Dermis microvascular lymphatic vessel endothelial cell (primary cell): ENCODE results near the gene GRIK4. TPM values are rescaled to one million over a fixed set of nuclear protein-coding genes. Genes with fewer than 3 reads are reported as not detected.
"Not testable (repeated sequence)": the region's sequence is repeated elsewhere in the genome, so short reads cannot be mapped to it uniquely, and the experiment has no call there.

Experiments
- DNase-seq, 2 donors: peaks; one replicate each; pipeline versions ENCODE4 v3.0.0 to v3.0.0-alpha.2; 2010; ENCODE audit warnings: low read depth in 2 of 2
- total RNA-seq: library from RNA; depleted of rRNA; stranded (reverse); fragments of >200 nt; gene quantifications from 2 replicates; pipeline ENCODE4 v1.2.1, GENCODE V29; 2014

Gene GRIK4
- total RNA-seq: under 0.01 TPM in 1 of 2 replicates, not detected in the other

GRCh38 chr11:120511116-120511819 is at the start of gene GRIK4:
Gene GRIK4, plus strand, starts transcription at chr11:120511748. Its CDS starts 148,571 bp downstream, at chr11:120660319.
- DNase-seq: peak; percentile 28 to 70

DNA sequence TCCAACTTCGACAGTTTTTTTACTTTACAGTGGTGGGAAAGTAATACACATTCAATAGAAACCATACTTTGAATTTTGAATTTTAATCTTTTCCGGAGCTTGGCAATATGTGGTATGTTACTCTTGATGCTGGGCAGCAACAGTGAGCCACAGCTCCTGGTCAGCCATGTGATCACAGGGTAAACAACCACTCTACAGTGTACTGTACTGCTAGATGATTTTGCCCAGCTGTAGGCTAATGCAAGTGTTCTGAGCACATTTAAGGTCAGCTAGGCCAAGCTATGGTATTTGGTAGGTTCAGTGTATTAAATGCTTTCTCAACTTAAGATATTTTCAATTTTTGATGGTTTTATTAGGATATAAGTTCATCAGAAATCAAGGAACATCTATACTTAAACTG is 48.7 kb upstream of the GRIK4 start:
- no peak for DNase-seq

DNA sequence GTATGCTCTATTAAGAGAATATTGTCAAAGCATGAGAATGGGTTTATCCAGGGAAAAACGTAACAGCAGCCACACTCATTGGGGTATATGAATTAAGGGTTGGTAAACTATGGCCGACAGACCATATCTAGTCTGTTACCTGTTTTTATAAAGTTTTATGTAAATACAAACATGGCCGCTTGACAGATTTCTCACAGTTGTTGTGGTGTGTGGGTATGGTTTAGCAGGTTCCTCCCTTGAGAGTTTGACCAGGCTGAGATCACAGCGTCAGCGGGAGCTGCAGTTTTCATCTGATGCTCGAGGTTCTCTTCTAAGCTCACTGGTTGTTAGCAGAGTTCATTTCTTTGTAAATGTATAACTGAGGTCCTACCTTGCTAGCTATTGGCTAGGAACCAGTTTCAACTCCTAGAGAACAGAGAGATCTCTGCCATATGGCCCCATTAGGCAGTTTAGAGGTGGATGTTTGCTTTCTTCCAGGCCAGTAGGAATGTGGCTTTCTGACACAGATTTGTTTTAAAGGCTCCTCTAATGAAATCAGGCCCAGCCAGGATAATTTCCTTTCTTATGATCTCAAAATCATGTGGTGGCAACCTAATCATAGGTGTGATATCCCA is 45.5 kb upstream of the GRIK4 start:
- no peak for DNase-seq

- DNase-seq: no peak
These were observed 43.9 kb upstream of the GRIK4 start for GRCh38 chr11:120467627-120468026.

DNA sequence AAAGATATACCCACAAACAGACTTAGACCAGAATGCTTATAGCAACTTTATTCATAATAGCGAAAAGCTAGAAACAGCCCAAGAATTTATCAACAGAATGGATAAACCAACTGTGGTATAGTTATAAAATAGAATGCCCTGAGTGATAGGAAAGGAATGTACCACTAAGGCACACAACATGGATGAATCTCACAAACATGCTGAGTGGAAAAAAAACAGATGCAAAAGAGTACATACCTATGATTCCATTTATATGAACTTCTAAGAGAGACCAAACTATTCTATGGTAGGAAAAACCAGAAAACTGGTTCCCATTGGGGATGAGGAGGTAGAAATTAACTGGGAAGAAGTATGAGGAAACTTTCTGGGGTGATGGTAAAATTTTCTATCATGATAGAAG is 40.4 kb upstream of the GRIK4 start:
- no peak for DNase-seq

- DNase-seq: no peak
These were observed 39.6 kb upstream of the GRIK4 start for GRCh38 chr11:120471994-120472393.

DNA sequence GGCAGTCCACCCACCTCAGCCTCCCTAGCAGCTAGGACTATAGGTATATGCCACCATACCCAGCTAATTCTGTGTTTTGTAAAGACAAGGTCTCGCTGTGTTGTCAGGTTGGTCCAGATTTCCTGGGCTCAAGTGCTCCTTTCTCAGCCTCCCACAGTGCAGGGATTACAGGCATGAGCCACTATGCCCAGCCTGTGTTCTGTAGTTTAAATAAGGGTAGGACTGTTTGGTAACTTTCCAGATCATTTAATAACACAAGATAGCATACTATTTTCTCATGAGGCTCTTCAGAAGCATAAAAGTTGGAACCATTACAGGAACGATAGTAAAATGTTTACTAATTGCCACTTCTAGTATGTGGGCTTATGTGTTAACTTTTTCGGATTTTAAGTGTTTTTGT is 38.0 kb upstream of the GRIK4 start:
- no peak for DNase-seq

GRCh38 chr11:120482149-120482548 is 29.4 kb upstream of the GRIK4 start:
- DNase-seq: peak; percentile 31 to 41

GRCh38 chr11:120484722-120485121 is 26.8 kb upstream of the GRIK4 start:
- no peak for DNase-seq

GRCh38 chr11:120486138-120486537 is 25.4 kb upstream of the GRIK4 start:
- no peak for DNase-seq

DNA sequence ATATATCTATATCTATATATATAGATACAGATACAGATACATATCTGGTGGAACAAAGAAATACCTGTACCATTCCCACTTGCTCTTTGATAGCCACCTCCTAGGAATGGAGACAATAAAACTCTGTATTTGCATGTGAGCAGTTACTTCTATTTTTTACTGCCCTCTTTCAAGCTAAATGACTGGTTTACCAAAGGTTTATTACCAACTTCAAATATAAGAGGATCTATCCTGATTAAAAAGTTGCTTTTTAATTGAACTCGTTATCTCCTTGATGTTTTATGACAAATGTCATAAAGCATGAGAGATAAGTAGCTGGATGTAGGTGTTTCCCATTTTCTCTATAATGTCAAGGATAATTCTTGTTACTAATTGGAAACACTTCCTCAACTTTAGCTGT is 21.7 kb upstream of the GRIK4 start:
- no peak for DNase-seq

- DNase-seq: no peak
These were observed 19.1 kb upstream of the GRIK4 start for GRCh38 chr11:120492486-120492885.

- DNase-seq: no peak
These were observed 17.0 kb upstream of the GRIK4 start for GRCh38 chr11:120494595-120494994.

DNA sequence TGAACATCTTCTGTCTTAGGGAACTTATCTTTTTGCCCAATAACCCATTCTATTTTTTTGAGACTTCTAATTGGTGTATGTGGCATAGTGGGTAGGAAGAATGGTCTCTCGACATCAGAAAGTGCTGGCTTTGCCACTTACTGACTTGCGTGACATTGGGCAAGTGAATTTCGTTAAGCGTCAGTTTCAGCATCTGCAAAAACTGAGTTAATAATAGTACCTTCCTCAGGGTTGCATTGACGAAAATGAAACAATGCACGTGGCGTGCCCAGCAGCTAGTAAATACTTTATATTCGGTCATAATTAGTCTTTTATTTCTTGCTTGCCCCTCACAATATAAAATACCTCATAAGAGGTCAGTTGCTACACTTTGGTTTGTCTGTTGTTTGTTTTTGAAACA is 12.5 kb upstream of the GRIK4 start:
- no peak for DNase-seq

- DNase-seq: no peak
These were observed 11.7 kb upstream of the GRIK4 start for GRCh38 chr11:120499859-120500258.

GRCh38 chr11:120500414-120501071 is 11.0 kb upstream of the GRIK4 start:
- DNase-seq: peak in 1 of 2 donors; percentile 30

DNA sequence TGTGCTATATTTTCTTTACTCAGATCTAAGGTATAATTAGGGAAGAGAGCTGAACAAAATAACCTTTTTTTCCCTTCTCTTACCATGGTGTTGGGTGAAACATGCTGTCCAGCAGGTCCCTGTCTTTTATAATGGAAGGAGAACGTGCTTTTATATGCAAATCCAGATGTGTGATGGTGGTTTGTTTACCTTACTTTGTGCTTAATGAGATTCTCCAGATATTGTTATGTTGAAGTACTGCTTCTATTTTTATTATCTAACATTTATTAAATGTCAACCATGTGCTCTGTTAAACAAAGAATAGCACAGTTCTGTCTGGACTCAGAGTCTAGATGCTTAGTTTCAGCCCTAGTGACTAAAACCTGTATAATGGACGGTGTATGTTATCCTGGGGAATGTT is 10.1 kb upstream of the GRIK4 start:
- no peak for DNase-seq

GRCh38 chr11:120501976-120502755 is 9.4 kb upstream of the GRIK4 start:
- DNase-seq: no peak

DNA sequence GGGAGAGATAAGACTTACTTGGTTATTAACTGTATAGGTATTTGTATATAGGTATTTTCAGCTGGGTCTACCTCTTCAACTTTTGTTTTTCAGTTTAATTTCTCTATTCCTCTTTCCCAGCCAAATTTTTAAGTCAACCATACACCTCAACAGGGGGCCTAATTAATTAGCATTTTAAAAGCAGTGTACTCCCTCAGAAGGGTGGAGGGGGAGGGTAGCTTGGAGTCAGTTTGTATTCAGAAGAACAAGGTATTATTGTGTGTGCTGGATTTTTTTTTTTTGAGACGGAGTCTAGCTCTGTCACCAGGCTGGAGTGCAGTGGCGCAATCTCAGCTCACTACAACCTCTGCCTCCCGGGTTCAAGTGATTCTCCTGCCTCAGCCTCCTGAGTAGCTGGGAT is 8.0 kb upstream of the GRIK4 start:
- DNase-seq: not testable (repeated sequence)

GRCh38 chr11:120505801-120506425 is 5.6 kb upstream of the GRIK4 start:
- DNase-seq: peak in 1 of 2 donors; percentile 37

- no peak for DNase-seq
These were observed 2.0 kb upstream of the GRIK4 start for GRCh38 chr11:120509346-120510053.
